Spleen (tissue), 11 donors: ENCODE data around the gene PTPRT. TPM values are rescaled to one million over a fixed set of nuclear protein-coding genes. Genes with fewer than 3 reads are reported as not detected.

Experiments
- DNase-seq: peaks from one replicate; pipeline ENCODE4 v3.0.0-alpha.2; 2020
- H3K27ac ChIP-seq, 8 donors: fragments of 200-600 bp; sonication (generic) in 7 of 8; 1 replicate in 4 of 8; 2 replicates in 4 of 8; pipeline versions ENCODE4 v1.5.0 to v1.8.0; 2016 to 2021; ENCODE audit warnings: inconsistent platforms in 4 of 8, mild to moderate bottlenecking in 4 of 8, moderate library complexity in 1 of 8
- H3K27me3 ChIP-seq, 7 donors: fragments of 200-600 bp; sonication (generic) in 6 of 7; replicated peaks in 1 of 7; 1 replicate in 4 of 7; 2 replicates in 3 of 7; pipeline versions ENCODE4 v1.5.0 to v1.8.0; 2016 to 2021; ENCODE audit warnings: inconsistent platforms in 3 of 7, mild to moderate bottlenecking in 1 of 7
- H3K36me3 ChIP-seq, 6 donors: fragments of 200-600 bp; sonication (generic) in 5 of 6; 1 replicate in 4 of 6; 2 replicates in 2 of 6; pipeline versions ENCODE4 v1.5.0 to v1.8.0; 2016 to 2021; ENCODE audit warnings: inconsistent platforms in 2 of 6
- H3K4me1 ChIP-seq, 6 donors: fragments of 200-600 bp; sonication (generic) in 5 of 6; 1 replicate in 3 of 6; 2 replicates in 3 of 6; pipeline versions ENCODE4 v1.5.0 to v1.8.0; 2016 to 2021; ENCODE audit warnings: inconsistent platforms in 3 of 6
- H3K4me3 ChIP-seq, 8 donors: fragments of 200-600 bp; sonication (generic) in 7 of 8; 1 replicate in 4 of 8; 2 replicates in 4 of 8; pipeline versions ENCODE4 v1.5.0 to v1.8.0; 2016 to 2021; ENCODE audit warnings: inconsistent platforms in 4 of 8, mild to moderate bottlenecking in 4 of 8, moderate library complexity in 2 of 8
- H3K9me3 ChIP-seq, 8 donors: fragments of 200-600 bp; sonication (generic) in 7 of 8; 1 replicate in 4 of 8; 2 replicates in 4 of 8; pipeline versions ENCODE4 v1.5.0 to v1.8.0; 2016 to 2021; ENCODE audit warnings: inconsistent platforms in 4 of 8
- POLR2A ChIP-seq, 3 donors: fragments of 450-650 bp; IDR thresholded peaks; one replicate each; pipeline ENCODE4 v1.5.1; 2017; ENCODE audit warnings: antibody characterized with exemption in 3 of 3, mild to moderate bottlenecking in 1 of 3
- POLR2AphosphoS5 ChIP-seq, 3 donors: sonication (generic); formaldehyde crosslinking; IDR thresholded peaks; one replicate each; pipeline ENCODE4 v1.5.1; 2017; ENCODE audit warnings: antibody characterized with exemption in 3 of 3
- WGBS, 5 donors: extraction: QIAGEN DNeasy Blood & Tissue Kit in 3 of 5; methylation state at CpG; one replicate each; pipeline versions ENCODE4 v1.1.5 to v1.1.7; 2013 to 2018; 5-methylcytosine and 5-hydroxymethylcytosine counted together
- intact Hi-C: fragments of 100-400 bp; cut with DNase I; formaldehyde crosslinking; loops from one replicate; pipeline ENCODE4 v1.15.0; 2023; ENCODE audit warnings: low total_unique reads
- polyA plus RNA-seq, 3 donors: library from polyadenylated mRNA; stranded (reverse); fragments of 200-250 nt; gene quantifications; one replicate each; pipeline ENCODE4 v1.2.1, GENCODE V29; 2013
- total RNA-seq, 7 donors: library from RNA; depleted of rRNA in 3 of 7; stranded (reverse); fragments of >200 nt in 3 of 7; fragmentation: NEBNext Ultra II Directional in 4 of 7; extraction: Animal tissue kit (Norgen Biotek cat#: 25700) in 4 of 7; gene quantifications; one replicate each; pipeline versions ENCODE4 v1.1.0 to v1.2.1, GENCODE V29; 2016 to 2021
- TF ChIP-seq, protein P1 (sequence below), 11 experiments: fragments of 200-600 bp in 7 of 11; fragments of 450-650 bp in 4 of 11; sonication (generic) in 4 of 11; IDR thresholded peaks in 8 of 11; conservative IDR thresholded peaks in 3 of 11; 1 replicate in 7 of 11; 2 replicates in 4 of 11; pipeline versions ENCODE4 v1.4.0 to v1.8.0; 2016 to 2021; ENCODE audit warnings: antibody characterized with exemption in 11 of 11, inconsistent platforms in 4 of 11, mild to moderate bottlenecking in 1 of 11
- donor health status: healthy with polysubstance abuse.
- donor health status: DM: no; HTN: no; CAD: no; lungs with moderate emphysema.
- donor health status: DM: no; HTN: no; CAD: no.
- donor health status: Bipolar disorder and iron deficiency.
- donor health status: healthy.
- donor health status: DM: no; HTN: no; CAD: no.
- donor health status: DM: yes; HTN: yes; CAD: no.

PTPRT gene
- total and polyA plus RNA-seq, 10 donors = 0.02 to 4.7 (median 1.2) TPM

DNA sequence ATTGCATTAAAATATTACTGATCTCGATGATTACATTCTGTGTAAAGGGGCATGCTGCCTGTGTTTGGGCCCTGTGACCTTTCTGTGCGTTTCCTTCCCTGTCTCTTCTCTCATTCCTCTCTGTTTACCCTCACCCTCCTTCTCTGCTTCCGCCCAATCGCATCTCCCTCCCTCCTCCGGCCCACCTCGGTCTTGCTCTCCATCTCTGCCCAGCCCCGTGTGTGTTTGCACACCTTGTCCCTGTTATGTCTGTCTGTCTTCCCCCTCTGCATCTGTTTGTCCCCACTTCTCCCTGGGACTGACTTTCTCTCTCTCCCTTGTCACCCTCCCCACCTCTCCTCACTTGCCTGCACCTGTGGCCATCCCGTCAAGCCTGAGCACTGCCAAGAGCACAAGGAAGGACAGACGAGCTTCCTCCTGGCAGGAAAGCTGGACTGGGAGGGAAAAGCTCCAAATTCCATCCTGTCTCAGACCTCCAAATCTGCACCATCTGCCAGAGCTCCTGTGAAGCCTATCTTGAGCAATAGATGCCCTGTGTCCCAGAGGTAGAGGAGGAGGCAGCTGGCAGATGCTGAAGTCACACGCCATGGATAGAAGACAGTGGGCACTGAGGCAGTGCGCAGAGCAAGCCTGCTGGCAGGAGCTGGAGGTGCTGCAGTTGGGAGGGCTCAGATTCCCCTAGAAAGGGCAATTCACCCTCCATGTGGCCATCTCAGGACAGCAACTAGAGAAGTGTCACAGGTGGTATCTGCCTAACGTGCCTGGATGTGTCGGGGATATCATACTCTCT is 172.3 kb downstream of the PTPRT start:
- intact Hi-C loops = no loop called here
- no peak overlapping the region for H3K4me3 ChIP-seq
- no peaks in the 10 kb centered on the region for H3K4me1 ChIP-seq
- H3K27ac ChIP-seq = no peak overlapping the region
- peaks cover 0 to 8% (median 0%) of the 10 kb centered on the region in 7 donors for H3K27me3 ChIP-seq
- WGBS, 5 donors = 48 to 53% (median 52%) methylated on average over 13 of the region's 13 CpGs
- no peak for DNase-seq
- no peaks in the 10 kb centered on the region for H3K9me3 ChIP-seq
- H3K36me3 ChIP-seq = no peaks in the 10 kb centered on the region
- TF ChIP-seq, protein P1, sequence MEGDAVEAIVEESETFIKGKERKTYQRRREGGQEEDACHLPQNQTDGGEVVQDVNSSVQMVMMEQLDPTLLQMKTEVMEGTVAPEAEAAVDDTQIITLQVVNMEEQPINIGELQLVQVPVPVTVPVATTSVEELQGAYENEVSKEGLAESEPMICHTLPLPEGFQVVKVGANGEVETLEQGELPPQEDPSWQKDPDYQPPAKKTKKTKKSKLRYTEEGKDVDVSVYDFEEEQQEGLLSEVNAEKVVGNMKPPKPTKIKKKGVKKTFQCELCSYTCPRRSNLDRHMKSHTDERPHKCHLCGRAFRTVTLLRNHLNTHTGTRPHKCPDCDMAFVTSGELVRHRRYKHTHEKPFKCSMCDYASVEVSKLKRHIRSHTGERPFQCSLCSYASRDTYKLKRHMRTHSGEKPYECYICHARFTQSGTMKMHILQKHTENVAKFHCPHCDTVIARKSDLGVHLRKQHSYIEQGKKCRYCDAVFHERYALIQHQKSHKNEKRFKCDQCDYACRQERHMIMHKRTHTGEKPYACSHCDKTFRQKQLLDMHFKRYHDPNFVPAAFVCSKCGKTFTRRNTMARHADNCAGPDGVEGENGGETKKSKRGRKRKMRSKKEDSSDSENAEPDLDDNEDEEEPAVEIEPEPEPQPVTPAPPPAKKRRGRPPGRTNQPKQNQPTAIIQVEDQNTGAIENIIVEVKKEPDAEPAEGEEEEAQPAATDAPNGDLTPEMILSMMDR (IDR thresholded peaks at IDR 0.05 in 8 of 11, conservative IDR thresholded peaks at IDR 0.05 in 3 of 11) = no peak
- TF ChIP-seq POLR2AphosphoS5 (IDR thresholded peaks at IDR 0.05) (no peak), POLR2A (IDR thresholded peaks at IDR 0.05) (no peak)

DNA sequence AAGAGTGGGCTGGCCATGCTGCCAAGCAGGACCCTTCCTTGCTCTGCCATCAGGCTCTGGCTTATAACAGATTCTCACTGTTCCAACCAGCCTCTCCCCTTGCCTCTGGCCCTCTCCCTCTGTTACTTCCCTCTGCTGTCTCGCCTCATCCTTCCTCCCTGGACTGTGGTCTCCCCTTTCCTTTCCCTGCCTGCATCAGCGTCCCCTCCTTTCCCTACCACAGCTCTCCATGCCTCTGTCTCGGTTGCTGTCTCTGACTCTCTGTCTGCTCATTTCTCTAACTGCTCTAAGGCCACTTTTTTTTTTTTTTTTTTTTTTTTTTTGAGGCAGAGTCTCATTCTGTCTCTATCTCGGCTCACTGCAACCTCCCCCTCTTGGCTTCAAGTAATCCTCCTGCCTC is 173.4 kb downstream of the PTPRT start:
- 45 to 53% (median 46%) methylated on average over 4 of the region's 4 CpGs for WGBS, 5 donors
- Histone ChIP-seq H3K36me3 (no peaks in the 10 kb centered on the region), H3K9me3 (no peaks in the 10 kb centered on the region), H3K27ac (no peak overlapping the region), H3K4me1 (no peaks in the 10 kb centered on the region), H3K4me3 (no peak overlapping the region), H3K27me3 (peaks cover 0 to 8% (median 0%) of the 10 kb centered on the region in 7 donors)
- DNase-seq = no peak
- TF ChIP-seq POLR2A (IDR thresholded peaks at IDR 0.05) (no peak), POLR2AphosphoS5 (IDR thresholded peaks at IDR 0.05) (no peak)
- TF ChIP-seq, protein P1 (IDR thresholded peaks at IDR 0.05 in 8 of 11, conservative IDR thresholded peaks at IDR 0.05 in 3 of 11) = no peak
- intact Hi-C loops = no loop called here

DNA sequence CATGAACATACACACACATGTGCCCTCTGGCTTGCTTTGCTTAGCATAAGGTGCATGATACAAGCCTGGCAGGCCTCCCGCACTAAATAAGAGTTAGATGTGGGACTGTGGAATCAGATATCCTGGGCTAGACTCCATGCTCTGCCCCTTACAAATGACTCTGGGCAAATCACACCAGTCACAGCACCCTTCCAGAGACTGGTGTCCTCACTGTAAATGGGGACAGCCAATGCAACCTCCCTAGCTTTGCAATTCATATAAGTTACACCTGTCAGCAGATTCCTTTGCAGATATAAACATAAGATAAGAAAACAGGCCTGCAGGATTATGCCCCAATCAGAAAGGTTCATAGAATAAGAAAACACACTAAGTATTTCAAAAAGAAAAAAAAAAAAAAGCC is 174.1 kb downstream of the PTPRT start:
- no peak for TF ChIP-seq POLR2A (IDR thresholded peaks at IDR 0.05)
- no peak for TF ChIP-seq POLR2AphosphoS5 (IDR thresholded peaks at IDR 0.05)
- TF ChIP-seq, protein P1 (IDR thresholded peaks at IDR 0.05 in 8 of 11, conservative IDR thresholded peaks at IDR 0.05 in 3 of 11) = no peak
- H3K9me3 ChIP-seq = no peaks in the 10 kb centered on the region
- no peak overlapping the region for H3K27ac ChIP-seq
- WGBS, 5 donors = 82 to 100% (median 96%) methylated on average over 1 of the region's 1 CpG
- no peak overlapping the region for H3K4me3 ChIP-seq
- peaks cover 0 to 8% (median 0%) of the 10 kb centered on the region in 7 donors for H3K27me3 ChIP-seq
- no peak for DNase-seq
- no peaks in the 10 kb centered on the region for H3K36me3 ChIP-seq
- no peaks in the 10 kb centered on the region for H3K4me1 ChIP-seq
- intact Hi-C loops = no loop called here

DNA sequence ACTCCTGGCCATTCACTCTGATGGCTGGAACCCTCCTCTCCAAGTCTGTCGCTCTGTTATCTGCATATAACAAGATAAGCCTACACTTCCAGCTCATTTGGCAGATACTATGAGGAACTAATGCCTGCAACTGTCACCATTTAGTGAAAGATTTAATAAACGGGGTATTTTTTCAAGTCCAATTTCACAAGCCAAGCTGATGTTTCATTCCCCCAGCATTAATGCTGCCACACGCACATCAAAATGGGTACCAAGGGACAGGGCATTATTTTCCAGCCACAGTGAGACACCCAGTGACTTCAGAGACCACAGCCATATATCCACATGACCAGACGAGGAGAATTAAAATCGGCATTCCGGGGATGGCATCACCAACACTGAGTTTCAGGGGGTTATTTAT is 175.5 kb downstream of the PTPRT start:
- Histone ChIP-seq H3K36me3 (no peaks in the 10 kb centered on the region), H3K27me3 (peaks cover 0 to 8% (median 0%) of the 10 kb centered on the region in 7 donors), H3K4me3 (no peak overlapping the region), H3K9me3 (no peaks in the 10 kb centered on the region), H3K27ac (no peak overlapping the region), H3K4me1 (no peaks in the 10 kb centered on the region)
- TF ChIP-seq POLR2AphosphoS5 (IDR thresholded peaks at IDR 0.05) = no peak
- TF ChIP-seq, protein P1 (IDR thresholded peaks at IDR 0.05 in 8 of 11, conservative IDR thresholded peaks at IDR 0.05 in 3 of 11) = no peak
- no peak for DNase-seq
- intact Hi-C loops = no loop called here
- 78 to 87% (median 82%) methylated on average over 6 of the region's 6 CpGs for WGBS, 5 donors
